Muscle of leg (tissue), 11 donors: ENCODE measurements around the gene NT5DC2. TPM values are rescaled to one million over a fixed set of nuclear protein-coding genes. Genes with fewer than 3 reads are reported as not detected.

ENCODE experiments used
- DNase-seq: peaks from one replicate; pipeline ENCODE4 v3.0.0; 2013
- H3K27ac ChIP-seq: one replicate; pipeline ENCODE4 v1.5.1; 2013; ENCODE audit warnings: mild to moderate bottlenecking, low read length, control low read depth
- H3K27me3 ChIP-seq: one replicate; pipeline ENCODE4 v1.6.1; 2013; ENCODE audit warnings: low read length; ENCODE audit not compliant: control insufficient read depth, insufficient read depth
- H3K36me3 ChIP-seq: one replicate; pipeline ENCODE4 v1.6.1; 2013; ENCODE audit warnings: low read length; ENCODE audit not compliant: control insufficient read depth, insufficient read depth
- H3K4me1 ChIP-seq: one replicate; pipeline ENCODE4 v1.6.1; 2013; ENCODE audit warnings: low read length; ENCODE audit not compliant: control insufficient read depth, insufficient read depth
- H3K4me3 ChIP-seq: one replicate; pipeline ENCODE4 v1.5.1; 2013; ENCODE audit warnings: low read length, control low read depth
- H3K9me3 ChIP-seq: replicated peaks from 2 replicates; pipeline ENCODE4 v1.6.1; 2013; ENCODE audit warnings: low read depth, low read length; ENCODE audit not compliant: control insufficient read depth
- WGBS: methylation state at CpG from one replicate; pipeline ENCODE4 v1.1.5; 2013; ENCODE audit warnings: missing lambda C conversion rate; ENCODE audit not compliant: insufficient coverage; 5-methylcytosine and 5-hydroxymethylcytosine counted together
- polyA plus RNA-seq, 8 donors: library from polyadenylated mRNA; unstranded; fragments of 120-200 nt; gene quantifications; one replicate each; pipeline versions ENCODE4 v1.2.1 to v1.2.3, GENCODE V29; 2013; ENCODE audit warnings: inconsistent platforms in 1 of 8, low replicate concordance in 1 of 8; ENCODE audit not compliant: insufficient read length in 8 of 8, insufficient read depth in 1 of 8
- total RNA-seq: library from RNA; stranded (reverse); fragments of 120-200 nt; gene quantifications from one replicate; pipeline ENCODE4 v1.2.4, GENCODE V29; 2013

NT5DC2 gene
- total and polyA plus RNA-seq, 9 donors = 52.0 to 134 (median 100) TPM

DNA sequence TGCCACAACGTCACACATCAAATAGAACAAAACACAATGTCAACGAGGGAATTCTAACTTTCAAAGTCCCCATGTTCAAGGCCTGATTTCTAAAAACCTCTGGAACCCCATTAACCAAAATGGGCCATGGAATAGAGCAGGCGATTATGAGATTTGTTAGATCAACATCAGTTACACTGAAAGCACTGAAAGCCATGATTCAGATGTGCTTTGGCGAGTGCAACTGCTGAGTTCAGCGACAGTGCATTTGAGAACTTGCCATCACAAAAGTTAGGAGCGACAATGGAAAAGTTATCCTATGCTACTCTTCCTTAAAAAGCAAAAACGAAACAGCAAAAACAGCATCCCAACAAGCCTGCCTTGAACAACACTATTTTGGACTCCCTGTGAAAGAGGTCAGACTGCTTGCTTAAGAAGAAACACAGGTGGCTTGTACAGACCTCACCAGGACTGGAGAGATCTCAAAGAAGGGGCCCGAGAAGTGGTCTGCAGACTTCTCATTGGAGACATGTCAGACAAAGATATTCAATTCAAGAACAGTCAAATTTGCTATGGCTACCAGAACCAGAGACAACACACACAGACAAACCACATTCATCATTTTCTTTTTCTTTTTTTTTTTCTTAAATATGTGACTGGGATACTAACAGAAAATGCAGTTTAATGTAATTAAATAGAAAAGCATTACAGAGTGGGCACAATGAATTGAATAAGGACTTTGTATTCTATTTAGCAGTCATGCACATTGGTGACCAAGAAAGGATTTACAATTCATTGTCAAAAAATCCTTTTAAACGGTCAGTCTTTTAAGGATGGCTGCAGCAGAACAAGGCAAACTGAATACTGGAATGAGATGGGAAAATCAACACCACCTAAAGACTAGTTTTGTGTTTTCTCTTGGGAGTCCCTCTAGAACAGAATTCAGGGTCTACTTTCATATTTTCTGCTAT lies 23.6 kb upstream of the NT5DC2 start:
- H3K9me3 ChIP-seq = no peaks in the 10 kb centered on the region
- WGBS = 96% methylated on average over 4 of the region's 9 CpGs
- no peaks in the 10 kb centered on the region for H3K4me1 ChIP-seq
- H3K36me3 ChIP-seq = peaks cover 53% of the 10 kb centered on the region
- H3K27me3 ChIP-seq = no peaks in the 10 kb centered on the region
- DNase-seq = no peak
- H3K27ac ChIP-seq = no peak overlapping the region
- no peak overlapping the region for H3K4me3 ChIP-seq

DNA sequence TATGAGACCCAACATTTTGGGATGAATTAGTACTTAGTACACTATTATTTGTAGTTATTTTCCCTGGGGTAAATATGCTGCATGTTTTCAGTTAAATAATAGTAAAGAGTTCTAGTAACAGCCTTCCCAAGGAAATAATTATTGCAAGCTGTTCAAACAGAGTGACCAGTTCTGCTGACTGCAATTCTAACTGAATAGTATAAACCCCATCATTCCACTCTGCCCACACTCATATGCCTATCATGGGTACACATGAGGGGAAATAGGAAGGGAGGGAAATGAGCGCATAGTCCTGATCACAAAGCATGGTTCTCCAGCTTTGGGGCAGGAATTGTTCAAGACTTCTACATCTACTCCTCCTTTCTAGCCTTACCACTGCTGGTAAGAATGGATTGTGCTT lies 21.4 kb upstream of the NT5DC2 start:
- Histone ChIP-seq H3K9me3 (no peaks in the 10 kb centered on the region), H3K36me3 (peaks cover 59% of the 10 kb centered on the region), H3K4me1 (no peaks in the 10 kb centered on the region), H3K27me3 (no peaks in the 10 kb centered on the region), H3K4me3 (no peak overlapping the region), H3K27ac (no peak overlapping the region)
- WGBS = no CpG with 5 or more reads among the region's 1 CpG
- no peak for DNase-seq

DNA sequence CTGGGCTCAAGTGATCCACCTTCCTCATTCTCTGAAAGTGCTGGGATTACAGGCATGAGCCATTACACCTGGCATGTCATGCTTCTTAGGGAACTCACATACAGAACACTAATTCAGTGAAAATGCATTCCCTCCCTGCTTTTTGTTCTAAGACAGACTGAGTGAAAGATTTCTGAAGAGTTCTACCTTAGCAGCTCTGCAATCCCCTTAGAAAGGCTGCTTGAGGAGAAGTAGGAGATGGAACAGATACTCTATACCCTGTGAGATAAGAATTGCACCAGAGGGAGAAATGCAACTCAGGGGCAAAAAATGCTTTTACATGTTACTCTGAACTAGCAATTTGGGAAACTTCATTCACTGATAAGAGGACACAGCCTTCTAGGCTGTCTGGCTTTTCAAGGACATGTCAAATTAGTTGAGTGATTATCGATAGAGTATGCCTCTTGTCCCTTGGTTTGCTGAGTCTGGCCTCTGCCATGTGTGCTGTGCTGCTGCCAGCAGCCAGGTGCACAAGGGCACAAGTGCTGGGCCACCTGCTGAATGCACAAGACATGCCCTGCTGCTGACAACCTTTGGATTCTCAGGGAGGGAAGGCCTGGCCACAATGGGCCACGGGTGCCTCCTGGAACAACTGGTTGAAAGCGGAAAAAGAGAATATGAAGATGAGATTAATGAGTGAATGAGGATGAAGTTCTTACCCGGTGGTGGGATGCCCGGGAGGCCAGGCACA lies 20.5 kb upstream of the NT5DC2 start:
- 97% methylated on average over 5 of the region's 5 CpGs for WGBS
- H3K4me1 ChIP-seq = no peaks in the 10 kb centered on the region
- DNase-seq = no peak
- peaks cover 55% of the 10 kb centered on the region for H3K36me3 ChIP-seq
- no peaks in the 10 kb centered on the region for H3K9me3 ChIP-seq
- H3K27ac ChIP-seq = no peak overlapping the region
- H3K27me3 ChIP-seq = no peaks in the 10 kb centered on the region
- no peak overlapping the region for H3K4me3 ChIP-seq

DNA sequence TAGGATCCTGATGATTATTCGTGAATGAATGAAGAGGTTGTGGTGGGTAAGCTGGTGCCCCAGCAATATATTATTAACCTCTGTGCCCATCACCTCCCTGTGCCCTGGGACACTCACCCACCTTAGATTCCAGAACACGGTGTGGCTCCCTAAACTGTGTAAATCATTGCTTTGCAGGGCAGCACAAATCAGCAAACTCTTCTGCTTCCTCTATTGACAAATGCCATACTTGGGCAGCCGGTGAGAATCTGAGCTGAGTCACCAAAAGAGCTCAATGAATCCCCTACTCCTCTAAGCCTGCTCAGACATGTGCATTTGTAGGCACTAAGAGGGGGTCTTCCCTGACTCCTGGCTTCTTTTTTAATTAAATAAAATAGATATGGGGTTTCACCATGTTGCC lies 18.4 kb upstream of the NT5DC2 start:
- Histone ChIP-seq H3K27ac (no peak overlapping the region), H3K36me3 (peaks cover 50% of the 10 kb centered on the region), H3K4me3 (no peak overlapping the region), H3K9me3 (no peaks in the 10 kb centered on the region), H3K4me1 (no peaks in the 10 kb centered on the region), H3K27me3 (no peaks in the 10 kb centered on the region)
- no peak for DNase-seq
- 88% methylated on average over 1 of the region's 3 CpGs for WGBS

DNA sequence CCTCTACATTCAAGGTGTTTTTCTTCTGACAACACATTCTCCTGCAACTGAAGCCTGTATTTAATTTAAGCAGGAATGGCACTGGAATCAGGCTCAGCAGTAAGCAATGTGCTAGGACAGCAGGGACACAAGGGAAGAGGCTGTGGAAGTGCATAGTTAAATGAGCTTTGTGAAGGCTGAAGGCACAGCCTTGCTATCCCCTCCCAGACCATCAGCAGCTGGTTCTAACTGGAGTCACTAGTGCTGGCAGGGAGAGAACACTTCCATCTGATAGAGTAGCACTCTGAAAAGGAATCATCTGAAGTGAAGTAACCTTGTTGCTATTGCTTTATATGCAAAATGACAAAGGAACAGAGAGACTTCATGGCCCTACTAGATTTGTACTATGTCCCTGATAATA lies 17.5 kb upstream of the NT5DC2 start:
- no peak overlapping the region for H3K4me3 ChIP-seq
- no peaks in the 10 kb centered on the region for H3K4me1 ChIP-seq
- H3K27ac ChIP-seq = no peak overlapping the region
- H3K9me3 ChIP-seq = no peaks in the 10 kb centered on the region
- H3K36me3 ChIP-seq = peaks cover 44% of the 10 kb centered on the region
- DNase-seq = no peak
- no peaks in the 10 kb centered on the region for H3K27me3 ChIP-seq

DNA sequence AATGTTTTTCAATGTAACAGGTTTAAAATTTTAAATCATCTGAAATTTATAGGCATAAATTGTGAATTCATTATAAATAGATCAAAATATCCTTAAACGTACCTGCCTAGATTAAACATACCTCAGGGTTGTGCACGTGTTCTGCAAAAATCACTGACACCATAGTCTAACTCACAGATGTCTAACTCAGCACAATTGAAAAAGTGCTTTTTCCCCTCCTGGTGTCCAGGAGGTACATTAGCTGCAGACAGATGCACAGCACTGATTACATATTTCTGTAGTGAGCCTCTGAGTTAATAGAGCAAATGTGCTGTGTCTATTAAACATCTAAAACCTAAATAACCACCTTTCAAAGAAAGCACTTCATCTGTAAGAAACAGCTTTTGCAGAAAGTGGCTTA lies 13.5 kb upstream of the NT5DC2 start:
- Histone ChIP-seq H3K27ac (no peak overlapping the region), H3K4me1 (no peaks in the 10 kb centered on the region), H3K36me3 (peaks cover 33% of the 10 kb centered on the region), H3K27me3 (no peaks in the 10 kb centered on the region), H3K4me3 (no peak overlapping the region), H3K9me3 (no peaks in the 10 kb centered on the region)
- 100% methylated on average over 1 of the region's 2 CpGs for WGBS
- no peak for DNase-seq

DNA sequence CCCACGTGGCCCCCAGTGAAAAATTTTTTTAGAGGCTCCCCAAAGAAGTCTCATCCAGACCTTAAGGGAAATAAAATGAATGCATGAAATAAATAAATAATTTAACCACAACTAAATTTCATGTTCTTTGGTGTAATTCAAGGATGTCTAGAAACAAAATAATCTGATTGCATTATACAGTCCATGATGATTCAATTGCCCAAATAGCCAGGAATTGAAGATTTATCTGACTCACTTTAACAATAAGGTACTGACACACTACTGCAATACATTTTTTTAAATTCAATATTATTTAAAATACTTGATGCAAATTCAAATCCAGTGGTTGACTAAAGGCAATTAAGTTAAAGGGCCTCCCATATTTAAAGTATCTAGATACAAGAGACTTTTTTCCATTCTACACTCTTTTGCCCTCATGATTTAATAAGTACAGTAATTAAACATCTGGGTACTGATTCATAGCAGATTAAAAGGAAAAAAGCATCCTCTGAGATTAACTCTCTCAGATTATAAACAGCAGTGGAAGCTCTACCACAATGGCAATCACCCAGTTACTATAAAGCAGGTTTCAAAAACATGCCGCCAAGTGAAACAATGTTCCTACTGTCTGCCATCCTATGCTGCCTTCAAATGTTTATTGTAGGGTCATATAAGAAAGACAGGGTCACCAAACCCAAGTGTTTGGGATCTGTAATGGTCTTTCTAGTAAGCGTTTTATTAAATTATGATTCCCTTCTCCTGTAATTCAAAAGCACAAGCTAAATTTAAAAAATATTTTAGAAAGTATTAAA lies 12.6 kb upstream of the NT5DC2 start:
- Histone ChIP-seq H3K4me1 (no peaks in the 10 kb centered on the region), H3K36me3 (peaks cover 28% of the 10 kb centered on the region), H3K9me3 (no peaks in the 10 kb centered on the region), H3K4me3 (no peak overlapping the region), H3K27ac (no peak overlapping the region), H3K27me3 (no peaks in the 10 kb centered on the region)
- no peak for DNase-seq
- WGBS = no CpG with 5 or more reads among the region's 3 CpGs

DNA sequence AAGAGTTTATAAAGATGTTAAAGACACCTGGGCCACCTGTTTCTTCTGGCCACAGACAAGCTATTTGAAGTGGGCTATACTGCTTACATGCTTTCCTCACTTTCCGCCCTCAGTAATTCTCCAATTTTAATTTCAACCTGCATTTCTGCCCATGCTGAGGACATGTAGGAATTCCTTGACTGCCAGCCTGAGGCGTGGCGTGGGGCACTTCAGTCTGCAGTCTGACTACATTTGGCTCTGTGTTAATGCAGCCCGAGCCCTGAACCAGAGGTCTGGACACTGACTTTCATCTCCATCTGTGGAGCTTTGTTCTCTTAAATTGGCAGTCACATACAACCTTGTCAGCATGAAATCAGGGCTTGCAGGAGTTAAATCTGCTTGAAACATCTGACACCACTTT lies 11.3 kb upstream of the NT5DC2 start:
- Histone ChIP-seq H3K36me3 (peaks cover 26% of the 10 kb centered on the region), H3K4me3 (no peak overlapping the region), H3K9me3 (no peaks in the 10 kb centered on the region), H3K27ac (no peak overlapping the region), H3K4me1 (no peaks in the 10 kb centered on the region), H3K27me3 (no peaks in the 10 kb centered on the region)
- DNase-seq = no peak
- 89% methylated on average over 4 of the region's 4 CpGs for WGBS

DNA sequence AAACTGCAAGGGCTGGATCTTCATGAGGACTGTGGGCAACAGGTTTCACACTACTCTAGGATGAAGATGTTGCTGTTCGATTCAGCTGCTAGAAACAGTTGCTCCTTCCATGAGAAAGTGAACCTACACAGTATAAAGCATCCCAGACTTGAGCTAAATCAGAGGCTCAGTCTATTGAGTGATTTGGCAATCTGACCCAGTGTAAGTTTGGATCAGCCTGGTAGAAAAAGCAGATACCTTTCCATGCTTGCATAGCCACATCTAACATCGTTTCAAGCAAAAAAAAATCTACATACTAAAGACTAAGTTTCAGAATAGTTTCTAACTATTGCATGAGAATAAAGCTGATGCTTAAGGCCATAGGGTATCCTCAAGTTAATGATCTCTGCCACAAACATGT lies 7.4 kb upstream of the NT5DC2 start:
- H3K9me3 ChIP-seq = no peaks in the 10 kb centered on the region
- H3K27me3 ChIP-seq = no peaks in the 10 kb centered on the region
- DNase-seq = no peak
- no peak overlapping the region for H3K4me3 ChIP-seq
- no CpG with 5 or more reads among the region's 2 CpGs for WGBS
- peaks cover 23% of the 10 kb centered on the region for H3K4me1 ChIP-seq
- no peak overlapping the region for H3K27ac ChIP-seq
- H3K36me3 ChIP-seq = peaks cover 20% of the 10 kb centered on the region
